HG03066 (cell line): ENCODE results near the gene AJUBA.
A peak's percentile ranks its signal among the peaks of the same experiment; 100 is the strongest.
"Not testable (repeated sequence)": the region's sequence is repeated elsewhere in the genome, so short reads cannot be mapped to it uniquely, and the experiment has no call there.

Experiments
- ATAC-seq: cut with Tn5 transposase; IDR thresholded peaks from one replicate; pipeline ENCODE4 v1.9.1; 2021; ENCODE audit warnings: low read depth; ENCODE audit not compliant: unreplicated experiment

AJUBA gene

GRCh38 chr14:23006544-23007419 is 24.4 kb upstream of the AJUBA start:
- ATAC-seq, result peak; percentile 98

- no peak for ATAC-seq
These were observed 23.8 kb upstream of the AJUBA start for GRCh38 chr14:23006188-23006534.

GRCh38 chr14:23005451-23006187 is 23.3 kb upstream of the AJUBA start:
- ATAC-seq, result no peak

GRCh38 chr14:23004274-23004673 is 21.9 kb upstream of the AJUBA start:
- ATAC-seq, result not testable (repeated sequence)

GRCh38 chr14:23002592-23002991 is 20.2 kb upstream of the AJUBA start:
- no peak for ATAC-seq

GRCh38 chr14:23000860-23001259 is 18.5 kb upstream of the AJUBA start:
- no peak for ATAC-seq

- ATAC-seq, result no peak
These were observed 16.1 kb upstream of the AJUBA start for GRCh38 chr14:22998329-22999012.

GRCh38 chr14:22997676-22998323 is 15.4 kb upstream of the AJUBA start:
- no peak for ATAC-seq

- ATAC-seq, result no peak
These were observed 14.7 kb upstream of the AJUBA start for GRCh38 chr14:22996768-22997654.

- ATAC-seq, result no peak
These were observed 13.7 kb upstream of the AJUBA start for GRCh38 chr14:22995889-22996625.

- no peak for ATAC-seq
These were observed 12.5 kb upstream of the AJUBA start for GRCh38 chr14:22994762-22995275.

- ATAC-seq, result no peak
These were observed 11.2 kb upstream of the AJUBA start for GRCh38 chr14:22993517-22993916.

- no peak for ATAC-seq
These were observed 9.5 kb upstream of the AJUBA start for GRCh38 chr14:22991852-22992251.

GRCh38 chr14:22987291-22987690 is 4.9 kb upstream of the AJUBA start:
- ATAC-seq, result no peak

GRCh38 chr14:22986508-22987054 is 4.2 kb upstream of the AJUBA start:
- no peak for ATAC-seq

- no peak for ATAC-seq
These were observed 3.6 kb upstream of the AJUBA start for GRCh38 chr14:22985894-22986507.

GRCh38 chr14:22984959-22985658 is 2.8 kb upstream of the AJUBA start:
- no peak for ATAC-seq
